AG04449 (cell line): ENCODE measurements around the gene SH3GL2.

Experiments
- CTCF ChIA-PET: fragments of 350-600 bp; formaldehyde crosslinking; extraction: SDS; loops from one replicate; lab custom pipeline; 2021; ENCODE audit warnings: antibody characterized with exemption; lab: Yijun Ruan, JAX
- POLR2A ChIA-PET: fragments of 400-600, 350-600 bp; formaldehyde crosslinking; extraction: SDS; loops from one replicate; lab custom pipeline; 2020; ENCODE audit warnings: antibody characterized with exemption, inconsistent platforms; lab: Yijun Ruan, JAX
- DNase-seq: peaks from one replicate; pipeline ENCODE4 v3.0.0-alpha.2; 2010; ENCODE audit warnings: low read depth, low spot score
- H3K4me3 ChIP-seq: 2 replicates; pipeline ENCODE4 v1.5.1; 2011; ENCODE audit warnings: low read depth, mild to moderate bottlenecking, control low read depth, low read length
- TF ChIP-seq, protein P1 (sequence below): IDR thresholded peaks from one replicate; pipeline ENCODE4 v1.5.1; 2011; ENCODE audit warnings: mild to moderate bottlenecking, moderate library complexity, low read length, control low read depth, inconsistent platforms; ENCODE audit not compliant: insufficient read depth; ENCODE audit errors: missing control alignments

Gene SH3GL2

DNA sequence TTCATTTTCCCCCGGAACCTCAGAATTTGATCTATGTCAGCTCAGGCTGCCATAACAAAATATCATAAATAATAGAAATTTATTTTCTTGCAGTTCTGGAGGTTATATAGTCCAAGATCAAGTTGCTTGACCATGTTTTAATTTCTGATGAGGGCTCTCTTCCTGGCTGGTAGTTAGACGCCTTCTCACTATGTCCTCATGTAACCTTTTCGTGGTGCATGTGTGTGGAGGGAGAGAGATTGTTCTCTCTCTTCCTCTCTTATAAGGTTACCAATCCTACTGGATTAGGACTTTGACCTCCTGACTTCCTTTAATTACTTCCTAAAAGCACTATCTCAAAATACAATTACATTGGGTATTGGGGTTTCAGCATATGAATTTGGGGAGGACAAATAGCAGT, 198.6 kb downstream of the SH3GL2 start:
- no peak for DNase-seq
- CTCF ChIA-PET: no interaction called here
- POLR2A ChIA-PET: no interaction called here
- no peak overlapping the region for H3K4me3 ChIP-seq
- TF ChIP-seq, protein P1, sequence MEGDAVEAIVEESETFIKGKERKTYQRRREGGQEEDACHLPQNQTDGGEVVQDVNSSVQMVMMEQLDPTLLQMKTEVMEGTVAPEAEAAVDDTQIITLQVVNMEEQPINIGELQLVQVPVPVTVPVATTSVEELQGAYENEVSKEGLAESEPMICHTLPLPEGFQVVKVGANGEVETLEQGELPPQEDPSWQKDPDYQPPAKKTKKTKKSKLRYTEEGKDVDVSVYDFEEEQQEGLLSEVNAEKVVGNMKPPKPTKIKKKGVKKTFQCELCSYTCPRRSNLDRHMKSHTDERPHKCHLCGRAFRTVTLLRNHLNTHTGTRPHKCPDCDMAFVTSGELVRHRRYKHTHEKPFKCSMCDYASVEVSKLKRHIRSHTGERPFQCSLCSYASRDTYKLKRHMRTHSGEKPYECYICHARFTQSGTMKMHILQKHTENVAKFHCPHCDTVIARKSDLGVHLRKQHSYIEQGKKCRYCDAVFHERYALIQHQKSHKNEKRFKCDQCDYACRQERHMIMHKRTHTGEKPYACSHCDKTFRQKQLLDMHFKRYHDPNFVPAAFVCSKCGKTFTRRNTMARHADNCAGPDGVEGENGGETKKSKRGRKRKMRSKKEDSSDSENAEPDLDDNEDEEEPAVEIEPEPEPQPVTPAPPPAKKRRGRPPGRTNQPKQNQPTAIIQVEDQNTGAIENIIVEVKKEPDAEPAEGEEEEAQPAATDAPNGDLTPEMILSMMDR: no peak

DNA sequence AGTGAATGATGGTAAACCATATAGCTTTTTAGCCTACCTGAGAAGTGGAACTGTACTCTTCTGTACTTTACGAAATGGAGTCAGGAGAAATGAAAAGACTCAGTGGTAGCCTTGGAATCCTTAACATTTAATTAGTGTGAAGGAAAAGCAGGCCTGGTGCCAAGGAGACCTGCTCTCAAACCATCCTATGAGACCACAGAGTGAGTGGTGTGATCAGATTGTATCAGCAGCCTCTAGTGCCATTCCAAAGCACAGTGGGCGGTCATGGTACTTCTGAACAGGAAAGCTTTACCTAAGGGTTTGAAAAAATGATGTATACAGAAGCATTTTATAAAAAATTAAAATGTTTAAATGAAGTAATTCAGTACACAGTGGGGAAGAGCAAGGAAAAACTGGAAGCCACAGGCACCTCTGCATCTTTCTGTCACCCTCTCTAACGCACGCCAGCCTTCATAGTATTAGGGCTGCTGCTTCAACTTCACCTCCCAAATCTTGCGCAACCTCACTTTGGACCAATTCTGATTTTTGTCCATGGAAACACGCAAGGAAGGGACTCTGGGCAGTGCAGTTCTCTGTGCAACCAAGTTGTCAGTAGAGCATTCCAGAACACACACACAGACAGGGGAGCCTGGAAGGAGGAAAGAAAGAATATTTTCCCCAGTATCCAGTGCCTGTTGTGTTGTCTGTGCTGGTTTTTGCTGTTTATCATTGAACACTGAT, 203.7 kb downstream of the SH3GL2 start:
- no peak for DNase-seq
- TF ChIP-seq, protein P1: no peak
- ChIA-PET CTCF (interaction anchor here (0.5 kb wide), 1 partner anchor 16 kb away, joined by 3 read pairs; no protein-coding TSS in a partner anchor), POLR2A (no interaction called here)
- no peak overlapping the region for H3K4me3 ChIP-seq

DNA sequence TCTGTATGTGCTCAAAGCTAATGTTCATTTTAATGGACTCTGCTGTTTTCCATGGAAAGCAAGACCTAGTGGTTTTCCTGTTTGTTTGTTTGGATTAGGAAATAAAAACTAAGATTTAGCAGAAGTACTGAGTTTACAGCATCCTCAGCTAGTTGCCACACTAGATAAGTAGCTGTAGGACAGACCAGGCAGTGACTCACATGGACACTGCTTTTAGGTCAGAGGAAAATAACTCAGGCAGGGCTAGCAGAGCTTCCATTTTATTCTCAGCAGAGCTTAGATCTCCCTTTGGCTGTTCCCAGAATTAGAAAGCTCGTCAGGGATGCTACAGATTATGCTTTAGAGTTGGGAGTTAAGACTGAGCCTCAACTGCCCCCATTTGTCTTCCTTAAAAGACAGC, 204.4 kb downstream of the SH3GL2 start:
- no peak overlapping the region for H3K4me3 ChIP-seq
- ChIA-PET CTCF (no interaction called here), POLR2A (no interaction called here)
- TF ChIP-seq, protein P1: no peak
- no peak for DNase-seq

DNA sequence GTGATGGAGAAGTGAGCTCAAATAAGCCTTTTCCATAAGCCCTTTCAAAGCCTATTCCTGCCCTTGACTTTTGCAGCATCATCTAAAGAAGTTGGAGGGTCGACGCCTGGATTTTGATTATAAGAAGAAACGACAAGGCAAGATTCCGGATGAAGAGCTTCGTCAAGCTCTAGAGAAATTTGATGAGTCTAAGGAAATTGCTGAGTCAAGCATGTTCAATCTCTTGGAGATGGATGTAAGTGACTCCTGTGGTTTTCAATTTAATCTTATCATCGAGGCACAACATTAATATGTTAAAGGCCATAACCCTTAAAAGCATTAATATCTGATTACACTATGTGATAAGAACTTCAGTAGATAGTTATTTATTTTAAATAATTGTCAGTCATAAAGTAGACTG, 210.4 kb downstream of the SH3GL2 start:
- DNase-seq: no peak
- ChIA-PET POLR2A (no interaction called here), CTCF (interaction anchor here (1.1 to 1.2 kb wide), 2 partner anchors 13 to 257 kb away, joined by 3 read pairs; no protein-coding TSS in a partner anchor)
- TF ChIP-seq, protein P1: no peak
- H3K4me3 ChIP-seq: no peak overlapping the region

DNA sequence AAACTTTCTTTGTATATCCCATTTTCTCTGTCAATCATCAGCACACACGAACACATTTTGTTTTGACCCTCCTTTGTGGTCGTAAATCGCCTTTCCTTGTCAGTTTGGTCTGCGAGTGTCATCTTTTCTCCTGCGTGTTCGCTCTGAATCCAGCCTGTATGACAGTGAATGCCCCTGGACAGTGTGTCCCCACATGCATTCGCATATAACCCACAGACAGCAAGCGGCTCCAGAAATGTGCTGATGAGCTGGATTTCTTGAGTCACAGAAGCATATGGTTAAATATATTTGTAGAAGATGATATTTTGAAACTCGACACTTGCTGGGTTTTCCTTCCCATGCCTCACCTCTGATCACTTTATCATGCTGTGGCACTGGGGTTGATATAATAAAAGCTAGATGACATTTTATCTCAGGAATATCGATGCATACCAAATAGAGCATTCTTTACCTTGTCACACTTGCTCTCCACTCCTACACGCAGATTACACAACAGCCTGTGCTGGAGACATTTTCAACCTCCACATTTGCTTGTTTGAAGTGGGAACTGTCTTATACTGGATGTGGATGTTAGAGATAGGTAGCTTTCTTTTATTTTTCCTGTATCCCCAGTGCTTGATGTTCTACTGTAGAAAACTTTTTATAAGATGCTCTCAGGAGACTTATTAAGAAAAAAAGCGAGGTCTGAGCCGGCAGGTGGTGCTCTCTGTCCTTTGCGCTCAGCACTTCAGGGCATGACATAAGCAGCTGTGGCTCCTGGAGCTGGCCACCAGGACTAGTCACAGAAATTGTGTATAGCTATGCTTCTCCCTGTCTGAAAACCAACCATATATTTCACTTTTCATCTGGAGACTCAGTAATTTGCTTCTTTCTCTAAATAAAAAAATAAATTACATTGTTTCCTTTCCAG, 215.1 kb downstream of the SH3GL2 start:
- POLR2A ChIA-PET: no interaction called here
- DNase-seq: no peak
- CTCF ChIA-PET: interaction anchor here (0.8 to 1.5 kb wide), 4 partner anchors 10 to 1234 kb away, joined by 3 to 4 read pairs (median 4); no protein-coding TSS in a partner anchor

More for the DNA sequence above, 215.1 kb downstream of the SH3GL2 start:
- TF ChIP-seq, protein P1: peak; percentile 10
- no peak overlapping the region for H3K4me3 ChIP-seq
